ENCODE measurements around the gene CAMK1D. TPM values are rescaled to one million over a fixed set of nuclear protein-coding genes. Genes with fewer than 3 reads are reported as not detected.

Gene CAMK1D
- total and polyA plus RNA-seq, 2 of the 4 experiments (the other 2 are of a cell fraction): 5.0 to 5.3 TPM

- H3K9me1 ChIP-seq (ENCODE audit: insufficient read depth, low read length): no peaks in the 10 kb centered on the region; the same call in 1 of the 2 replicates
- H3K27ac ChIP-seq (ENCODE audit: insufficient read depth, low read length): no peak overlapping the region
- H3K9ac ChIP-seq (ENCODE audit: low read depth, low read length): no peak overlapping the region
- H2AFZ ChIP-seq (replicated peaks; ENCODE audit: low read length, poor library complexity): no peak overlapping the region
- no peaks in the 10 kb centered on the region for H3K9me3 ChIP-seq (ENCODE audit: control insufficient read depth, insufficient read depth, low read length)
- no peak overlapping the region for H2AK5ac ChIP-seq (ENCODE audit: low read depth, low read length)
- H3K4me1 ChIP-seq (ENCODE audit: control insufficient read depth, insufficient read depth, low read length): peaks cover 11% of the 10 kb centered on the region
- H3K36me3 ChIP-seq (ENCODE audit: control insufficient read depth, insufficient read depth, low read length): no peaks in the 10 kb centered on the region
- H3K79me1 ChIP-seq (ENCODE audit: low read depth in 1 of 2, low read length in 2 of 2): no peaks in the 10 kb centered on the region
- in situ Hi-C loops (cut with MboI; ENCODE audit: low sequenced_read_pairs) (no loop called here), intact Hi-C loops (cut with micrococcal nuclease) (no loop called here), dilution Hi-C loops (cut with HindIII; ENCODE audit: low sequenced_read_pairs, unreplicated experiment) (no loop called here)
- H3K27me3 ChIP-seq (ENCODE audit: control insufficient read depth, insufficient read depth, low read length): 0 out of 2 replicates have a peak, but pooled peaks cover 2% of the 10 kb centered on the region
- no peak overlapping the region for H3K56ac ChIP-seq (ENCODE audit: extremely low read depth, insufficient read depth, low read length)
- DNase-seq (peak; percentile 75), ATAC-seq (ENCODE audit: low read depth) (peak; percentile 72)
- no peak overlapping the region for H2BK5ac ChIP-seq (ENCODE audit: low read depth, low read length, poor library complexity, severe bottlenecking)
- no peak overlapping the region for H3K18ac ChIP-seq (ENCODE audit: low read depth, low read length)
- H2BK120ac ChIP-seq (ENCODE audit: low read depth, low read length): no peak overlapping the region
- H3K4me3 ChIP-seq (ENCODE audit: insufficient read depth, low read depth, low read length): no peak overlapping the region
- H4K20me1 ChIP-seq (ENCODE audit: insufficient read depth, low read length): no peaks in the 10 kb centered on the region
- H3K23ac ChIP-seq (ENCODE audit: low read depth, low read length): no peak overlapping the region
- TF ChIP-seq RCOR1 (IDR thresholded peaks at IDR 0.05; ENCODE audit: insufficient replicate concordance, low read length) (no peak), MAZ (IDR thresholded peaks at IDR 0.05; ENCODE audit: borderline replicate concordance, low read depth, low read length) (no peak), POLR2A (IDR thresholded peaks at IDR 0.05; ENCODE audit: low read depth, low read length) (no peak), USF2 (IDR thresholded peaks at IDR 0.05; ENCODE audit: low read depth, low read length) (no peak), CEBPB (IDR thresholded peaks at IDR 0.05; ENCODE audit: low read depth, low read length) (peak; percentile 57), NFE2L2 (IDR thresholded peaks at IDR 0.05; ENCODE audit: low read depth, low read length) (no peak), BHLHE40 (IDR thresholded peaks at IDR 0.05; ENCODE audit: low read depth, low read length) (peak; percentile 30; the same call in 1 of the 2 replicates), ELK1 (IDR thresholded peaks at IDR 0.05; ENCODE audit: borderline replicate concordance, low read depth, low read length) (no peak), CTCF (conservative IDR thresholded peaks at IDR 0.05; ENCODE audit: low read depth, low read length) (no peak), RFX5 (IDR thresholded peaks at IDR 0.05; ENCODE audit: low read depth, low read length) (no peak)
- ChIA-PET POLR2A (ENCODE audit: unreplicated experiment) (no interaction called here), CTCF (interaction anchor here (0.7 kb wide), 1 partner anchor 44 kb away, joined by 4 read pairs; no protein-coding TSS in a partner anchor)
- no peak overlapping the region for H2BK20ac ChIP-seq (ENCODE audit: low read depth, low read length)
- BruUV-seq (replicated peaks): no TSS peak
- no peak overlapping the region for H3K14ac ChIP-seq (replicated peaks; ENCODE audit: low read depth, low read length)
- 17% methylated on average over 1 of the region's 8 CpGs; no CpG with 5 or more reads in 1 of the 2 experiments for WGBS, 2 experiments (ENCODE audit: extremely low coverage in 2 of 2, insufficient read length in 1 of 2)
- H2AK9ac ChIP-seq (replicated peaks; ENCODE audit: low read depth, low read length, poor library complexity): peak overlapping the region; percentile 11
- no peak overlapping the region for H4K91ac ChIP-seq (ENCODE audit: insufficient read depth, low read depth, low read length)
- no peak overlapping the region for H3K4ac ChIP-seq (ENCODE audit: low read depth, low read length)
- H4K8ac ChIP-seq (ENCODE audit: low read depth in 2 of 2, low read length in 2 of 2): no peak overlapping the region
- H3K4me2 ChIP-seq (ENCODE audit: low read depth, low read length): no peak overlapping the region
- no peak overlapping the region for H4K5ac ChIP-seq (ENCODE audit: low read depth, low read length)
- H2BK15ac ChIP-seq (ENCODE audit: low read depth, low read length): no peak overlapping the region
These were observed 45.1 kb downstream of the CAMK1D start for GRCh38 chr10:12394241-12395033.

Measured in IMR-90 (cell line).